GM12892 (cell line): ENCODE measurements around the gene ITIH1.

ENCODE experiments used
- POLR2A ChIP-seq: IDR thresholded peaks from 2 replicates; pipeline ENCODE4 v1.6.1; 2011; ENCODE audit warnings: low read depth, low read length, control low read depth
- TAF1 ChIP-seq: IDR thresholded peaks from 2 replicates; pipeline ENCODE4 v1.6.1; 2011; ENCODE audit warnings: low read depth, mild to moderate bottlenecking, control low read depth, low read length, borderline replicate concordance

DNA sequence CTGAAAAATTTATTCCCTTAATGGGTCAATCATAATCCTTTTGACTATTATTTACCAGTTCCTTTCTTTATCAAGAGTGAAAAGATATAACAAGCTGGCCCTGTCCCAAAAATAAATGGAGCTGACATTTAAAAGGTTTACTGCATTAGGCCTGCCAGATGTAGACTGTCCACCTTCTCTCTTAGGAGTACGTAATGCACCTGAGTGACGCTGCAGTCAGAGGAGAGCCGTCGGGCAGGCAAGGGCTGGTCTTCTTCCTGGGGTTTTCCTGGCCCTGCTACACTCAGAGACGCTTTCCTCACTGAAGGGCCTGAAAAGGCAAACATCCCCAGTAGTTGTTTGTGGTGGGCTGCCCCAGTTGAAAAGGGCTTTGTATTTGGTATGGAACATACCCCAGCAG, 34.2 kb upstream of the ITIH1 start:
- TF ChIP-seq POLR2A (no peak), TAF1 (no peak)
